Measurements from ENCODE around the gene DOC2B. TPM values are rescaled to one million over a fixed set of nuclear protein-coding genes. Genes with fewer than 3 reads are reported as not detected.
A peak's percentile ranks its signal among the peaks of the same experiment; 100 is the strongest.
"Not testable (repeated sequence)": the region's sequence is repeated elsewhere in the genome, so short reads cannot be mapped to it uniquely, and the experiment has no call there.

DOC2B gene
- total RNA-seq, 1 experiment from 2014 or later, result not detected

- no peak for DNase-seq (ENCODE audit: low spot score)
These were observed 34.3 kb downstream of the DOC2B start for GRCh38 chr17:146983-147761.

- no peak for DNase-seq (ENCODE audit: low spot score)
These were observed 34.9 kb downstream of the DOC2B start for GRCh38 chr17:146546-146945.

- no peak for DNase-seq (ENCODE audit: low spot score)
These were observed 35.5 kb downstream of the DOC2B start for GRCh38 chr17:145671-146541.

GRCh38 chr17:144936-145670 lies 36.3 kb downstream of the DOC2B start:
- no peak for DNase-seq (ENCODE audit: low spot score)

- peak; percentile 70 for DNase-seq (ENCODE audit: low spot score)
These were observed 37.6 kb downstream of the DOC2B start for GRCh38 chr17:143785-144281.

GRCh38 chr17:142876-143784 lies 38.3 kb downstream of the DOC2B start:
- no peak for DNase-seq (ENCODE audit: low spot score)

- peak; percentile 3 for DNase-seq (ENCODE audit: low spot score)
These were observed 39.3 kb downstream of the DOC2B start for GRCh38 chr17:142102-142661.

GRCh38 chr17:139401-140205 lies 41.8 kb downstream of the DOC2B start:
- not testable (repeated sequence) for DNase-seq (ENCODE audit: low spot score)

GRCh38 chr17:137166-137807 lies 44.2 kb downstream of the DOC2B start, which contains the start of gene SCGB1C2:
SCGB1C2 (plus strand) TSS chr17:137569; CDS start chr17:137591, 22 bp downstream.
- not testable (repeated sequence) for DNase-seq (ENCODE audit: low spot score)

- DNase-seq (ENCODE audit: low spot score), result not testable (repeated sequence)
These were observed 44.9 kb downstream of the DOC2B start for GRCh38 chr17:136531-136930.

- DNase-seq (ENCODE audit: low spot score), result not testable (repeated sequence)
These were observed 45.6 kb downstream of the DOC2B start for GRCh38 chr17:135895-136294.

GRCh38 chr17:135022-135421 lies 46.4 kb downstream of the DOC2B start:
- not testable (repeated sequence) for DNase-seq (ENCODE audit: low spot score)

- not testable (repeated sequence) for DNase-seq (ENCODE audit: low spot score)
These were observed 47.1 kb downstream of the DOC2B start for GRCh38 chr17:134332-134785.

GRCh38 chr17:133932-134331 lies 47.5 kb downstream of the DOC2B start:
- DNase-seq (ENCODE audit: low spot score), result not testable (repeated sequence)

GRCh38 chr17:118339-118917 lies 63.0 kb downstream of the DOC2B start:
- not testable (repeated sequence) for DNase-seq (ENCODE audit: low spot score)

- DNase-seq (ENCODE audit: low spot score), result not testable (repeated sequence)
These were observed 68.3 kb downstream of the DOC2B start for GRCh38 chr17:113111-113510.

Data from HT-29 (cell line).